ENCODE data around the gene NAALADL1.
A peak's percentile ranks its signal among the peaks of the same experiment; 100 is the strongest.
"Not testable (repeated sequence)": the region's sequence is repeated elsewhere in the genome, so short reads cannot be mapped to it uniquely, and the experiment has no call there.

Gene NAALADL1

GRCh38 chr11:65008873-65009272 lies 49.5 kb downstream of the NAALADL1 start:
- no peak for DNase-seq

GRCh38 chr11:65008016-65008415 lies 50.3 kb downstream of the NAALADL1 start:
- no peak for DNase-seq

DNA sequence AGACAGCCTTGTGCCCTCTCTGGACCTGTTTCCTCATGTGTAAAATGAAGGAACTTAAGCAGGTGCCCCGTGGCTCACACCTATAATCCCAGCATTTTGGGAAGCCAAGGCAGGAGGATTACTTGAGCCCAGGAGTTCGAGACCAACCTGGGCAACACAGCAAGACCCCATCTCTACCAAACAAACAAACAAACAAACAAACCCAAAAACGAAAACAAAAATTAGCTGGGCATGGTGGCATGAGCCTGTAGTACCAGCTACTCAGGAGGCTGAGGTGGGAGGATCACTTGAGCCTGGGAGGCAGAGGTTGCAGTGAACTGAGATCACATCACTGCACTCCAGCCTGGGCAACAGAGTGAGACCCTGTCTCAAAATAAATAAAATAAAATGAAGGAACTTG lies 54.4 kb downstream of the NAALADL1 start:
- not testable (repeated sequence) for DNase-seq

DNA sequence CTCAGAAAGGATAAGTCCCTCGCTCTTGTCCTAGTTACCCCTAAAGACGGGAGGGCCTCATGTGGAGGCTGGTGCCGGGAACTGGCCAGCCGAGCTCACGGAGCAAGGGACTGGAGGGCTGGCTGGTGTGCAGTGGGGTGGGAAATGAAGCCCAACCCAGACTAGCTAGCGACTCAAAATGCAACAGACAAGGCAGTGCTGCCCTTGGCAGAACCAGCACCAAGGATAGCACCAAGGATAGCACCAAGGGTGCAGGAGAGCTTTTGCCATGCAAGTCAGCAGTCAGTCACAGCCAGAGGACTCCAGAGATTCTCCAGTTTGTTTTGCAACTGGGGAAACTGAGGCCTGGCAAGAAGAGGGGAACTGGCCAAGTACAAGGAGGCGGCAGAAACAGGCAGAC lies 55.1 kb downstream of the NAALADL1 start:
- no peak for DNase-seq

DNA sequence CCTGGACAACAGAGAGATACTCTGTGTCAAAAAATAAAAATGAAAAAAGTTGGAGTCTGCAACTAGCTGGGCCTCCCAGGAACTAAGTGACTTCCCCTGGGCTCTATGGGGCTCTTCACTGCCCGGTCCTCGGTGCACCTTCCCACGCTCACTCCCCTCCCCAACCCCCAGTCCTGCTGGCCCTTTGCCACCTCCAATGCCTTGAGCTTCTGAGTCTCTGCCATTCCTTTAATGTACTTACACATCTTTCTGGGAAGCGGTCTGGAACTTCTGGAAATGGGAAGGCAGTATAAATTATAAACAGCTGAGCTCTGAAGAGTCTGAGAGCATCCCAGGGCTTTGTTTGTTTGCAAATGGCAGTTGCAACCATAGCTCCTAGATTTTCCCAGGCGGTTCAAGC lies 55.6 kb downstream of the NAALADL1 start:
- no peak for DNase-seq

DNA sequence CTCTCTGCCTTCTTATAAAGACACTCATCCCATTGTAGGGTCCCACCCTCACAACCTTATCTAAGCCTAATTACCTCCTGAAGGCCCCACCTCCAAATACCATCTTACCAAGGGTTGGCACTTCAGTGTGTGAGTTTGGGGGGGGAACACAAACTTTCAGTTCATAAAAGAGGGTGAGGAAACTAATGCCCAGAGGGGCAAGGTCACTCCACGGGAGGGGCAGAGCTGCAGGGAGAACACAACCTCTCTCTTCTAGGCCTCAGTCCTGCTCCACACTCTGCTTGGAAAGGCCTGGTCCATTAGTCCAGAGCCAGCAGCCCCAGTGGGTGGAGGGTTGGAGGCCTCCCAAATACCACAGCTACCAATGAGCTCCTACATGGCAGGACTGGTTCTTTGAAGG lies 58.9 kb downstream of the NAALADL1 start:
- no peak for DNase-seq

- DNase-seq = no peak
Observed at GRCh38 chr11:64998690-64999431, 59.5 kb downstream of the NAALADL1 start.

- DNase-seq = no peak
Observed at GRCh38 chr11:64998141-64998540, 60.2 kb downstream of the NAALADL1 start.

GRCh38 chr11:64996710-64997380 lies 61.5 kb downstream of the NAALADL1 start, which contains the start of gene BATF2:
TSS of gene BATF2 (minus strand) at chr11:64996971. CDS start at chr11:64996914, 57 bp downstream.
- DNase-seq = peak; percentile 48

GRCh38 chr11:64996327-64996709 lies 62.0 kb downstream of the NAALADL1 start:
- no peak for DNase-seq

Data from midbrain (tissue), 1 donor.